RWPE2 (cell line): ENCODE measurements around the gene RAP1GAP.
A peak's percentile ranks its signal among the peaks of the same experiment; 100 is the strongest.
"Not testable (repeated sequence)": the region's sequence is repeated elsewhere in the genome, so short reads cannot be mapped to it uniquely, and the experiment has no call there.

Source experiments
- ATAC-seq: fragments of 200-7000 bp; cut with Tn5 transposase; 3 replicates; pipeline ENCODE4 v1.9.1; 2021; ENCODE audit warnings: low read depth
- DNase-seq: peaks from one replicate; pipeline ENCODE4 v3.0.0-alpha.2; 2020; ENCODE audit warnings: low spot score
- H3K27ac ChIP-seq: fragments of 450-650 bp; 2 replicates; pipeline ENCODE4 v1.5.1; 2017; ENCODE audit warnings: mild to moderate bottlenecking; ENCODE audit not compliant: poor library complexity, severe bottlenecking
- H3K27me3 ChIP-seq: fragments of 250-450 bp; sonication (Bioruptor Pico); 2 replicates; pipeline ENCODE4 v1.5.1; 2021; ENCODE audit warnings: mild to moderate bottlenecking, moderate library complexity; ENCODE audit not compliant: insufficient read depth, poor library complexity, severe bottlenecking
- H3K36me3 ChIP-seq: fragments of 250-450 bp; sonication (Bioruptor Pico); 2 replicates; pipeline ENCODE4 v1.5.1; 2020; ENCODE audit warnings: low read depth, mild to moderate bottlenecking, moderate library complexity
- H3K4me1 ChIP-seq: fragments of 250-450 bp; sonication (Bioruptor Pico); 2 replicates; pipeline ENCODE4 v1.5.1; 2021; ENCODE audit warnings: mild to moderate bottlenecking, moderate library complexity; ENCODE audit not compliant: insufficient read depth, poor library complexity, severe bottlenecking
- H3K4me3 ChIP-seq: fragments of 250-450 bp; sonication (Bioruptor Pico); 2 replicates; pipeline ENCODE4 v1.5.1; 2021; ENCODE audit warnings: mild to moderate bottlenecking, moderate library complexity; ENCODE audit not compliant: severe bottlenecking
- H3K9me3 ChIP-seq: fragments of 250-450 bp; sonication (Bioruptor Pico); 2 replicates; pipeline ENCODE4 v1.5.1; 2021; ENCODE audit warnings: mild to moderate bottlenecking, moderate library complexity; ENCODE audit not compliant: severe bottlenecking
- TF ChIP-seq, protein P1 (sequence below): fragments of 450-650 bp; IDR thresholded peaks from one replicate; pipeline ENCODE4 v1.5.1; 2017; ENCODE audit warnings: mild to moderate bottlenecking, moderate library complexity; ENCODE audit not compliant: poor library complexity, severe bottlenecking

RAP1GAP gene

DNA sequence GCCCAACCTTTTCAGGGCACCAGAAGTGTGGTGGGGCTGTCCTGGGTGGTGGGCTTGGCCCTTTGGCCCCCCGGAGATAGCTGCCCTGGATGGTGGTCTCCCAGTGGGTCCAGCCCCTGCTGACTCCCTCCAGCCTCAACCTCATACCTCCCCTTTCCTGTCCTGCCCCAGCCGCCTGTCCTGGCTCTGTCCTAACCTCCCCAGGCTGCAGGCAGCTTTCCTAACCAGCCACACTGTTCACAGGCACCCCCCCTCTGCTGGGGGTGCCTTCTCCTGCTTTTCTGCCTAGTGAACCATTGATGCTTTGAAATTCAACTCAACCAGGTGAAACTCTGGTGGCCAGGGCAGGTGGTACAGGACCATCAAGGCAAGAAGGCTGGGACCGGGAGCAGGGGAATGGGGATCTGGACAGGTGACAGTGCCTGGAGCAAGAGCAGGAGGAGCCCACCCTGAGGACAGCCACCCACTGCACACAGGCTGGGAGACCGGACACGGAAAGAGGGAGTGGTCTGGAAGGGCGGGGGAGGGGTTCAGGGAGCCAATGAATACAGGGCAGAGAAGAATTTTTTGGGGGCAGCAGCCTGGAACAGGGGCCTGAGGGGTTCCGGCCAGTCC, 35.9 kb downstream of the RAP1GAP start:
- H3K4me1 ChIP-seq = no peaks in the 10 kb centered on the region
- TF ChIP-seq, protein P1, sequence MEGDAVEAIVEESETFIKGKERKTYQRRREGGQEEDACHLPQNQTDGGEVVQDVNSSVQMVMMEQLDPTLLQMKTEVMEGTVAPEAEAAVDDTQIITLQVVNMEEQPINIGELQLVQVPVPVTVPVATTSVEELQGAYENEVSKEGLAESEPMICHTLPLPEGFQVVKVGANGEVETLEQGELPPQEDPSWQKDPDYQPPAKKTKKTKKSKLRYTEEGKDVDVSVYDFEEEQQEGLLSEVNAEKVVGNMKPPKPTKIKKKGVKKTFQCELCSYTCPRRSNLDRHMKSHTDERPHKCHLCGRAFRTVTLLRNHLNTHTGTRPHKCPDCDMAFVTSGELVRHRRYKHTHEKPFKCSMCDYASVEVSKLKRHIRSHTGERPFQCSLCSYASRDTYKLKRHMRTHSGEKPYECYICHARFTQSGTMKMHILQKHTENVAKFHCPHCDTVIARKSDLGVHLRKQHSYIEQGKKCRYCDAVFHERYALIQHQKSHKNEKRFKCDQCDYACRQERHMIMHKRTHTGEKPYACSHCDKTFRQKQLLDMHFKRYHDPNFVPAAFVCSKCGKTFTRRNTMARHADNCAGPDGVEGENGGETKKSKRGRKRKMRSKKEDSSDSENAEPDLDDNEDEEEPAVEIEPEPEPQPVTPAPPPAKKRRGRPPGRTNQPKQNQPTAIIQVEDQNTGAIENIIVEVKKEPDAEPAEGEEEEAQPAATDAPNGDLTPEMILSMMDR = no peak
- H3K27me3 ChIP-seq = no peaks in the 10 kb centered on the region
- H3K27ac ChIP-seq = no peak overlapping the region
- H3K36me3 ChIP-seq = no peaks in the 10 kb centered on the region
- no peaks in the 10 kb centered on the region for H3K9me3 ChIP-seq
- ATAC-seq = no peak
- no peak for DNase-seq
- no peak overlapping the region for H3K4me3 ChIP-seq

- ATAC-seq = peak; percentile 44; the same call in 1 of the 3 replicates
- no peak for DNase-seq
These were observed 36.9 kb downstream of the RAP1GAP start for GRCh38 chr1:21631944-21632887.

GRCh38 chr1:21631590-21631943, 37.6 kb downstream of the RAP1GAP start:
- not testable (repeated sequence) for H3K9me3 ChIP-seq, H3K4me3 ChIP-seq, H3K36me3 ChIP-seq, ATAC-seq, H3K27me3 ChIP-seq, H3K4me1 ChIP-seq, H3K27ac ChIP-seq, DNase-seq

More at GRCh38 chr1:21631944-21632887, 36.9 kb downstream of the RAP1GAP start:
- TF ChIP-seq, protein P1 = no peak
- H3K36me3 ChIP-seq = no peaks in the 10 kb centered on the region
- H3K27ac ChIP-seq = no peak overlapping the region
- H3K4me1 ChIP-seq = no peaks in the 10 kb centered on the region
- no peaks in the 10 kb centered on the region for H3K27me3 ChIP-seq
- no peak overlapping the region for H3K4me3 ChIP-seq
- H3K9me3 ChIP-seq = no peaks in the 10 kb centered on the region

- Histone ChIP-seq H3K27me3 (no peaks in the 10 kb centered on the region), H3K36me3 (no peaks in the 10 kb centered on the region), H3K27ac (no peak overlapping the region), H3K9me3 (no peaks in the 10 kb centered on the region), H3K4me3 (no peak overlapping the region), H3K4me1 (peaks cover 5% of the 10 kb centered on the region)
- ATAC-seq (no peak), DNase-seq (no peak)
- TF ChIP-seq, protein P1 = no peak
These were observed 38.4 kb downstream of the RAP1GAP start for GRCh38 chr1:21630571-21631343.

GRCh38 chr1:21629971-21630370, 39.2 kb downstream of the RAP1GAP start:
- DNase-seq (no peak), ATAC-seq (no peak)
- Histone ChIP-seq H3K27me3 (no peaks in the 10 kb centered on the region), H3K36me3 (no peaks in the 10 kb centered on the region), H3K4me1 (peaks cover 5% of the 10 kb centered on the region), H3K9me3 (no peaks in the 10 kb centered on the region), H3K4me3 (no peak overlapping the region), H3K27ac (no peak overlapping the region)
- TF ChIP-seq, protein P1 = no peak
